GM21576 (cell line): ENCODE results near the gene CASTOR1.

ENCODE experiments used
- ATAC-seq: cut with Tn5 transposase; IDR thresholded peaks from one replicate; pipeline ENCODE4 v1.9.1; 2021; ENCODE audit warnings: mild to moderate bottlenecking, moderate library complexity; ENCODE audit not compliant: unreplicated experiment

CASTOR1 gene

GRCh38 chr22:30286331-30286730 is 3.0 kb downstream of the CASTOR1 start:
- no peak for ATAC-seq

- ATAC-seq = no peak
These were observed 3.5 kb downstream of the CASTOR1 start for GRCh38 chr22:30285846-30286200.

GRCh38 chr22:30285176-30285845 is 4.0 kb downstream of the CASTOR1 start:
- ATAC-seq = no peak

- ATAC-seq = no peak
These were observed 4.6 kb downstream of the CASTOR1 start for GRCh38 chr22:30284666-30285065.

- ATAC-seq = no peak
These were observed 5.1 kb downstream of the CASTOR1 start for GRCh38 chr22:30284172-30284571.

- ATAC-seq = no peak
These were observed 6.0 kb downstream of the CASTOR1 start for GRCh38 chr22:30283342-30283741.

GRCh38 chr22:30282616-30283046 is 6.7 kb downstream of the CASTOR1 start:
- no peak for ATAC-seq

GRCh38 chr22:30280505-30280904 is 8.8 kb downstream of the CASTOR1 start:
- no peak for ATAC-seq

GRCh38 chr22:30279932-30280331 is 9.4 kb downstream of the CASTOR1 start:
- ATAC-seq = no peak

GRCh38 chr22:30279046-30279788 is 10.1 kb downstream of the CASTOR1 start:
- ATAC-seq = no peak

- ATAC-seq = no peak
These were observed 11.6 kb downstream of the CASTOR1 start for GRCh38 chr22:30277547-30278344.

- no peak for ATAC-seq
These were observed 13.3 kb downstream of the CASTOR1 start for GRCh38 chr22:30276039-30276438.

- ATAC-seq = no peak
These were observed 13.7 kb downstream of the CASTOR1 start for GRCh38 chr22:30275625-30276024.

- no peak for ATAC-seq
These were observed 14.9 kb downstream of the CASTOR1 start for GRCh38 chr22:30274437-30274812.

- no peak for ATAC-seq
These were observed 15.4 kb downstream of the CASTOR1 start for GRCh38 chr22:30273711-30274436.

GRCh38 chr22:30272781-30273601 is 16.3 kb downstream of the CASTOR1 start:
- no peak for ATAC-seq

- ATAC-seq = no peak
These were observed 18.5 kb downstream of the CASTOR1 start for GRCh38 chr22:30270832-30271231.

GRCh38 chr22:30268331-30268730 is 21.0 kb downstream of the CASTOR1 start:
- ATAC-seq = no peak

- no peak for ATAC-seq
These were observed 21.7 kb downstream of the CASTOR1 start for GRCh38 chr22:30267382-30268302.
